H1 (cell line): Measurements from ENCODE around the gene CARM1. TPM values are rescaled to one million over a fixed set of nuclear protein-coding genes. Genes with fewer than 3 reads are reported as not detected.
A peak's percentile ranks its signal among the peaks of the same experiment; 100 is the strongest.

Experiments
- CTCF ChIA-PET: fragments of 300-600 bp; sonication (Branson Sonifier 250); formaldehyde crosslinking; loops from one replicate; lab custom pipeline; 2021; ENCODE audit not compliant: partially characterized antibody; lab: Charles Lee
- POLR2A ChIA-PET: fragments of 300-600 bp; sonication (Branson Sonifier 250); formaldehyde crosslinking; loops from one replicate; lab custom pipeline; 2021; ENCODE audit warnings: inconsistent platforms; ENCODE audit not compliant: partially characterized antibody; lab: Charles Lee
- DNase-seq, 2 experiments: peaks; one replicate each; pipeline versions ENCODE4 v3.0.0 to v3.0.0-alpha.2; 2010 to 2022; ENCODE audit warnings: low spot score in 2 of 2, low read depth in 1 of 2, mixed read lengths in 1 of 2
- FAIRE-seq: peaks from 2 replicates; lab custom pipeline; 2011; peaks lifted over from hg19 to GRCh38; lab: Jason Lieb, UNC
- H2AFZ ChIP-seq: 2 replicates; pipeline ENCODE4 v1.8.1; 2012; ENCODE audit warnings: low read length, inconsistent platforms
- H2AK5ac ChIP-seq: 2 replicates; pipeline ENCODE4 v1.6.1; 2013; ENCODE audit warnings: low read depth, low read length
- H2BK120ac ChIP-seq: replicated peaks from 2 replicates; pipeline ENCODE3; 2013; ENCODE audit warnings: low read depth, low read length, inconsistent platforms
- H2BK12ac ChIP-seq: 2 replicates; pipeline ENCODE4 v1.6.1; 2013; ENCODE audit warnings: low read depth, low read length
- H2BK15ac ChIP-seq: 2 replicates; pipeline ENCODE4 v1.6.1; 2013; ENCODE audit warnings: low read length
- H2BK20ac ChIP-seq: 2 replicates; pipeline ENCODE4 v1.6.1; 2013; ENCODE audit warnings: low read length
- H2BK5ac ChIP-seq: 2 replicates; pipeline ENCODE4 v1.6.1; 2013; ENCODE audit warnings: low read depth, low read length
- H3K14ac ChIP-seq: 2 replicates; pipeline ENCODE4 v1.6.1; 2013; ENCODE audit warnings: inconsistent platforms; ENCODE audit not compliant: insufficient read length
- H3K18ac ChIP-seq: 2 replicates; pipeline ENCODE4 v1.6.1; 2013; ENCODE audit warnings: low read length; ENCODE audit errors: extremely low read depth
- H3K23ac ChIP-seq: 2 replicates; pipeline ENCODE4 v1.6.1; 2013; ENCODE audit warnings: inconsistent platforms; ENCODE audit not compliant: insufficient read length
- H3K23me2 ChIP-seq: 2 replicates; pipeline ENCODE4 v1.6.1; 2013; ENCODE audit warnings: low read depth, low read length
- H3K27ac ChIP-seq: 2 replicates; pipeline ENCODE4 v1.6.1; 2011; ENCODE audit warnings: low read depth, low read length, inconsistent platforms
- H3K27me3 ChIP-seq, 4 experiments: replicated peaks in 1 of 4; 1 replicate in 1 of 4; 2 replicates in 3 of 4; pipeline versions ENCODE4 v1.6.1 to v1.8.1; 2011 to 2013; ENCODE audit warnings: low read length in 3 of 4, mild to moderate bottlenecking in 3 of 4, inconsistent platforms in 2 of 4, mixed read lengths in 2 of 4, moderate library complexity in 1 of 4; ENCODE audit not compliant: control insufficient read depth in 3 of 4, insufficient read depth in 3 of 4; ENCODE audit errors: extremely low read depth in 1 of 4
- H3K36me3 ChIP-seq, 4 experiments: 2 replicates each; pipeline versions ENCODE4 v1.6.1 to v1.8.1; 2011 to 2013; ENCODE audit warnings: mild to moderate bottlenecking in 4 of 4, low read length in 3 of 4, moderate library complexity in 2 of 4, control low read depth in 1 of 4, inconsistent platforms in 1 of 4; ENCODE audit not compliant: insufficient read depth in 4 of 4, control insufficient read depth in 2 of 4
- H3K4ac ChIP-seq: replicated peaks from 2 replicates; pipeline ENCODE3; 2013; ENCODE audit warnings: low read length, low read depth, mixed read lengths, inconsistent platforms; ENCODE audit not compliant: insufficient read length
- H3K4me1 ChIP-seq, 4 experiments: replicated peaks in 1 of 4; 1 replicate in 1 of 4; 2 replicates in 3 of 4; pipeline versions ENCODE4 v1.6.1 to v1.8.1; 2011 to 2013; ENCODE audit warnings: low read length in 3 of 4, inconsistent platforms in 2 of 4, mixed read lengths in 1 of 4; ENCODE audit not compliant: insufficient read depth in 4 of 4, control insufficient read depth in 3 of 4
- H3K4me2 ChIP-seq, 2 experiments: 2 replicates each; pipeline versions ENCODE4 v1.6.1 to v1.8.1; 2011 to 2013; ENCODE audit warnings: low read depth in 2 of 2, low read length in 2 of 2, control low read depth in 1 of 2, inconsistent platforms in 1 of 2, mild to moderate bottlenecking in 1 of 2; ENCODE audit not compliant: insufficient read depth in 1 of 2
- H3K4me3 ChIP-seq, 4 experiments: fragments of 200-600, 300-600 bp in 1 of 4; sonication (generic), shearing (Covaris generic), sonication (Bioruptor Twin) in 1 of 4; 2 replicates each; pipeline versions ENCODE4 v1.5.1 to v1.8.1; 2011 to 2016; ENCODE audit warnings: low read length in 4 of 4, low read depth in 3 of 4, control low read depth in 2 of 4, inconsistent platforms in 2 of 4, mild to moderate bottlenecking in 2 of 4, mixed read lengths in 1 of 4, moderate library complexity in 1 of 4; ENCODE audit not compliant: insufficient read depth in 2 of 4; ENCODE audit errors: extremely low read depth in 1 of 4
- H3K56ac ChIP-seq: replicated peaks from 2 replicates; pipeline ENCODE3; 2013; ENCODE audit warnings: low read depth, mild to moderate bottlenecking, mixed read lengths, low read length, inconsistent platforms; ENCODE audit not compliant: insufficient read length
- H3K79me1 ChIP-seq: 2 replicates; pipeline ENCODE4 v1.6.1; 2013; ENCODE audit warnings: low read depth, low read length, control low read depth
- H3K79me2 ChIP-seq, 2 experiments: 2 replicates each; pipeline versions ENCODE4 v1.6.1 to v1.8.1; 2012 to 2013; ENCODE audit warnings: low read length in 2 of 2, mild to moderate bottlenecking in 2 of 2, inconsistent platforms in 1 of 2; ENCODE audit not compliant: insufficient read depth in 2 of 2, control insufficient read depth in 1 of 2
- H3K9ac ChIP-seq, 4 experiments: replicated peaks in 1 of 4; 1 replicate in 1 of 4; 2 replicates in 3 of 4; pipeline versions ENCODE4 v1.6.1 to v1.8.1; 2011 to 2013; ENCODE audit warnings: low read depth in 3 of 4, low read length in 3 of 4, control low read depth in 2 of 4, mild to moderate bottlenecking in 2 of 4, moderate library complexity in 2 of 4, inconsistent platforms in 1 of 4; ENCODE audit errors: extremely low read depth in 1 of 4
- H3K9me3 ChIP-seq, 2 experiments: 2 replicates each; pipeline versions ENCODE4 v1.6.1 to v1.8.1; 2012 to 2013; ENCODE audit warnings: mild to moderate bottlenecking in 2 of 2, moderate library complexity in 2 of 2, control low read depth in 1 of 2, inconsistent platforms in 1 of 2, low read depth in 1 of 2, low read length in 1 of 2, mixed read lengths in 1 of 2; ENCODE audit not compliant: insufficient read depth in 2 of 2
- H4K20me1 ChIP-seq, 2 experiments: replicated peaks in 1 of 2; 2 replicates each; pipeline versions ENCODE3 to v1.8.1; 2011 to 2013; ENCODE audit warnings: inconsistent platforms in 2 of 2, low read length in 2 of 2, mild to moderate bottlenecking in 1 of 2; ENCODE audit not compliant: insufficient read depth in 2 of 2, control insufficient read depth in 1 of 2
- H4K5ac ChIP-seq: 2 replicates; pipeline ENCODE4 v1.6.1; 2013; ENCODE audit warnings: low read length, low read depth, mixed read lengths, inconsistent platforms; ENCODE audit not compliant: insufficient read length
- H4K8ac ChIP-seq: 2 replicates; pipeline ENCODE4 v1.8.0; 2013; ENCODE audit warnings: mild to moderate bottlenecking, moderate library complexity, low read length, inconsistent platforms; ENCODE audit not compliant: insufficient read depth; ENCODE audit errors: extremely low read depth
- H4K91ac ChIP-seq: replicated peaks from 2 replicates; pipeline ENCODE3; 2013; ENCODE audit warnings: low read length, mixed read lengths, inconsistent platforms; ENCODE audit not compliant: insufficient read length
- CBX5 ChIP-seq: fragments of 300-800, 300-1000 bp; sonication (generic); IDR thresholded peaks from 2 replicates; pipeline ENCODE4 v1.7.1; 2016; ENCODE audit warnings: antibody characterized with exemption, low read length, low read depth
- GABPA ChIP-seq: IDR thresholded peaks from 2 replicates; pipeline ENCODE4 v1.6.1; 2011; ENCODE audit warnings: mild to moderate bottlenecking, low read length, moderate library complexity, borderline replicate concordance; ENCODE audit not compliant: insufficient read depth
- JUND ChIP-seq: IDR thresholded peaks from 2 replicates; pipeline ENCODE4 v1.6.1; 2011; ENCODE audit warnings: mild to moderate bottlenecking, improper control_type of control experiment, low read length
- KDM4A ChIP-seq: IDR thresholded peaks from one replicate; pipeline ENCODE4 v1.7.1; 2012; ENCODE audit warnings: low read depth, mild to moderate bottlenecking, moderate library complexity, low read length, inconsistent platforms; ENCODE audit not compliant: severe bottlenecking
- RAD21 ChIP-seq, 2 experiments: IDR thresholded peaks in 1 of 2; conservative IDR thresholded peaks in 1 of 2; 2 replicates each; pipeline ENCODE4 v1.6.1; 2011; ENCODE audit warnings: low read depth in 2 of 2, low read length in 2 of 2, improper control_type of control experiment in 1 of 2, inconsistent platforms in 1 of 2, mild to moderate bottlenecking in 1 of 2, moderate library complexity in 1 of 2
- SP2 ChIP-seq: IDR thresholded peaks from 2 replicates; pipeline ENCODE4 v1.6.1; 2012; ENCODE audit warnings: mild to moderate bottlenecking, low read length, inconsistent platforms
- SP4 ChIP-seq: IDR thresholded peaks from 2 replicates; pipeline ENCODE4 v1.6.1; 2012; ENCODE audit warnings: low read length, inconsistent platforms
- TAF1 ChIP-seq: IDR thresholded peaks from 2 replicates; pipeline ENCODE4 v1.6.1; 2011; ENCODE audit warnings: mild to moderate bottlenecking, low read depth, low read length
- YY1 ChIP-seq: IDR thresholded peaks from 2 replicates; pipeline ENCODE4 v1.6.1; 2011; ENCODE audit warnings: low read depth, mild to moderate bottlenecking, low read length
- WGBS, 2 experiments: shearing (Covaris generic) in 1 of 2; methylation state at CpG; one replicate each; pipeline versions ENCODE4 v1.1.6 to v1.1.7; 2013 to 2015; ENCODE audit warnings: low lambda C conversion rate in 2 of 2, mixed read lengths in 2 of 2, inconsistent platforms in 1 of 2, low coverage in 1 of 2, missing lambda C conversion rate in 1 of 2; ENCODE audit not compliant: insufficient replicate concordance in 2 of 2, insufficient coverage in 1 of 2, insufficient read length in 1 of 2; ENCODE audit errors: extremely low coverage in 1 of 2, missing lambda C conversion rate in 1 of 2; 5-methylcytosine and 5-hydroxymethylcytosine counted together
- polyA plus RNA-seq, 7 experiments: library from polyadenylated mRNA; depleted of rRNA in 3 of 7; stranded (reverse) in 5 of 7; unstranded in 2 of 7; fragments of >200 nt in 5 of 7; fragments of 200-250 nt in 2 of 7; gene quantifications; 1 replicate in 5 of 7; 2 replicates in 1 of 7; 4 replicates in 1 of 7; pipeline versions ENCODE4 v1.2.1 to v1.2.3, GENCODE V29; 2011 to 2013; ENCODE audit warnings: missing spikeins in 2 of 7, mixed read lengths in 2 of 7
- total RNA-seq: library from RNA; stranded (reverse); fragmentation: NEBNext Ultra II Directional; extraction: Animal tissue kit (Norgen Biotek cat#: 25700); gene quantifications from 2 replicates; pipeline ENCODE4 v1.2.1, GENCODE V29; 2021
- TF ChIP-seq, protein P1 (sequence below), 3 experiments: IDR thresholded peaks; 1 replicate in 2 of 3; 2 replicates in 1 of 3; pipeline versions ENCODE4 v1.5.1 to v1.6.1; 2011; ENCODE audit warnings: low read length in 3 of 3, mild to moderate bottlenecking in 3 of 3, inconsistent platforms in 2 of 3, low read depth in 1 of 3, moderate library complexity in 1 of 3; ENCODE audit not compliant: insufficient read depth in 1 of 3; ENCODE audit errors: control extremely low read depth in 1 of 3
- TF ChIP-seq, protein P2 (sequence below): IDR thresholded peaks from 2 replicates; pipeline ENCODE4 v1.6.1; 2012; ENCODE audit warnings: inconsistent platforms

The CARM1 gene
- total and polyA plus RNA-seq, 2 of the 8 experiments (the other 6 are each of a cell fraction or from before 2014, with no cell fraction given): 134 to 164 TPM

DNA sequence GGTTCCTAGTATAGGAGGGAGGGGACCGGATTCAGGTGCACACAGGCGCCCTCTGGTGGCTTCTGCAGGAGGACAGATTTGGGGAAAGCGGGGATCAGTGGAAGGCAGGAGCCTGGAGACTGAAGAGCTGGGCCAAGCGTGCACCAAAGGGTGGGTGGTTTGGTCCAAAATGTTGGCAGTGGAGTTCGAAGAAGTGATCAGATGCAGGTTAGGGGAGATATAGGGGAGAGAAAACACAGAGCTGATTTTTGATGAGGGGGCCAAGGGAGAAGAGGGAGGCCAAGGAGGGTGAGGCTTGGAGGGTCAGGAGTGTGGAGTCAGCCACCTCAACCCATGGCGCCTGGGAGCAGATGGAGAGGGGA lies 6.8 kb upstream of the CARM1 start:
- H2BK120ac ChIP-seq: no peak overlapping the region
- H3K4me1 ChIP-seq: no peaks in the 10 kb centered on the region; a peak in 1 of 7 replicates
- peak; percentile 58 to 59 for TF ChIP-seq RAD21 (IDR thresholded peaks at IDR 0.05 in 1 of 2, conservative IDR thresholded peaks at IDR 0.05 in 1 of 2; ENCODE audit: low read depth in 2 of 2, low read length in 2 of 2)
- TF ChIP-seq TAF1: 0 out of 2 replicates have a peak, but pooled peaks have one; percentile 38
- no peak for TF ChIP-seq SP2
- no peak for TF ChIP-seq KDM4A
- TF ChIP-seq YY1: 0 out of 2 replicates have a peak, but pooled peaks have one; percentile 35
- TF ChIP-seq JUND: no peak
- TF ChIP-seq CBX5: no peak
- 0 out of 2 replicates have a peak, but pooled peaks have one; percentile 11 for TF ChIP-seq SP4
- TF ChIP-seq, protein P1, sequence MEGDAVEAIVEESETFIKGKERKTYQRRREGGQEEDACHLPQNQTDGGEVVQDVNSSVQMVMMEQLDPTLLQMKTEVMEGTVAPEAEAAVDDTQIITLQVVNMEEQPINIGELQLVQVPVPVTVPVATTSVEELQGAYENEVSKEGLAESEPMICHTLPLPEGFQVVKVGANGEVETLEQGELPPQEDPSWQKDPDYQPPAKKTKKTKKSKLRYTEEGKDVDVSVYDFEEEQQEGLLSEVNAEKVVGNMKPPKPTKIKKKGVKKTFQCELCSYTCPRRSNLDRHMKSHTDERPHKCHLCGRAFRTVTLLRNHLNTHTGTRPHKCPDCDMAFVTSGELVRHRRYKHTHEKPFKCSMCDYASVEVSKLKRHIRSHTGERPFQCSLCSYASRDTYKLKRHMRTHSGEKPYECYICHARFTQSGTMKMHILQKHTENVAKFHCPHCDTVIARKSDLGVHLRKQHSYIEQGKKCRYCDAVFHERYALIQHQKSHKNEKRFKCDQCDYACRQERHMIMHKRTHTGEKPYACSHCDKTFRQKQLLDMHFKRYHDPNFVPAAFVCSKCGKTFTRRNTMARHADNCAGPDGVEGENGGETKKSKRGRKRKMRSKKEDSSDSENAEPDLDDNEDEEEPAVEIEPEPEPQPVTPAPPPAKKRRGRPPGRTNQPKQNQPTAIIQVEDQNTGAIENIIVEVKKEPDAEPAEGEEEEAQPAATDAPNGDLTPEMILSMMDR (IDR thresholded peaks at IDR 0.05; ENCODE audit: control extremely low read depth in 1 of 3, insufficient read depth in 1 of 3, low read depth in 1 of 3, low read length in 3 of 3): peak; percentile 87 to 96 (median 88)
- TF ChIP-seq GABPA: no peak
- TF ChIP-seq, protein P2, sequence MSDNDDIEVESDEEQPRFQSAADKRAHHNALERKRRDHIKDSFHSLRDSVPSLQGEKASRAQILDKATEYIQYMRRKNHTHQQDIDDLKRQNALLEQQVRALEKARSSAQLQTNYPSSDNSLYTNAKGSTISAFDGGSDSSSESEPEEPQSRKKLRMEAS: 0 out of 2 replicates have a peak, but pooled peaks have one; percentile 7
- H3K36me3 ChIP-seq: no peaks in the 10 kb centered on the region
- 36% methylated on average over 6 of the region's 6 CpGs; no CpG with 5 or more reads in 1 of the 2 experiments for WGBS, 2 experiments
- no peak overlapping the region for H4K8ac ChIP-seq
- H3K9ac ChIP-seq: no peak overlapping the region
- H4K5ac ChIP-seq: no peak overlapping the region
- H3K23ac ChIP-seq: no peak overlapping the region
- H2BK20ac ChIP-seq: no peak overlapping the region
- H3K79me1 ChIP-seq: no peaks in the 10 kb centered on the region
- no peak overlapping the region for H3K27ac ChIP-seq
- no peaks in the 10 kb centered on the region; a peak in 1 of 7 replicates for H3K27me3 ChIP-seq
- DNase-seq: peak in 1 of 2 experiments; percentile 94
- no peak overlapping the region for H3K4ac ChIP-seq
- H2BK15ac ChIP-seq: no peak overlapping the region
- H3K23me2 ChIP-seq: no peaks in the 10 kb centered on the region
- FAIRE-seq: no peak
- no peak overlapping the region for H3K14ac ChIP-seq
- H4K20me1 ChIP-seq: no peaks in the 10 kb centered on the region
- no peak overlapping the region for H3K18ac ChIP-seq
- no peak overlapping the region for H3K4me3 ChIP-seq
- no peak overlapping the region for H2BK12ac ChIP-seq
- no peaks in the 10 kb centered on the region for H3K79me2 ChIP-seq
- no peak overlapping the region for H2BK5ac ChIP-seq
- CTCF ChIA-PET: interaction anchor here (0.5 to 11.3 kb wide), 38 partner anchors 8 to 1696 kb away, joined by 3 to 249 read pairs (median 4); partner anchors contain the start of genes C19orf38 and TMED1
- POLR2A ChIA-PET: interaction anchor here (0.9 to 3.1 kb wide), 5 partner anchors 15 to 201 kb away, joined by 3 to 21 read pairs (median 3); partner anchors contain the start of gene TMED1
- no peak overlapping the region; the same call in 1 of the 2 replicates for H2AFZ ChIP-seq
- H3K9me3 ChIP-seq: no peaks in the 10 kb centered on the region
- H3K56ac ChIP-seq: no peak overlapping the region
- no peak overlapping the region for H3K4me2 ChIP-seq
- H2AK5ac ChIP-seq: no peak overlapping the region
- H4K91ac ChIP-seq: no peak overlapping the region
